Activated T-cell treated with anti-CD3 and anti-CD28 coated beads, Interleukin-2, amount 50 U/mL, for 4 hours (primary cell): ENCODE measurements around the gene LAMA4. TPM values are rescaled to one million over a fixed set of nuclear protein-coding genes. Genes with fewer than 3 reads are reported as not detected.

ENCODE experiments used
- ATAC-seq, 2 donors: fragments of 200-7000 bp; cut with Tn5 transposase; one replicate each; pipeline ENCODE4 v1.10.0; 2021
- DNase-seq: peaks from one replicate; pipeline ENCODE4 v3.0.0-alpha.2; 2020
- H3K27me3 Mint-ChIP-seq: one replicate; pipeline ENCODE4 v1.8.0; 2021; ENCODE audit warnings: low read depth, mixed read lengths
- H3K36me3 Mint-ChIP-seq: one replicate; pipeline ENCODE4 v1.8.0; 2022; ENCODE audit warnings: mixed read lengths; ENCODE audit not compliant: insufficient read depth
- H3K4me1 Mint-ChIP-seq: one replicate; pipeline ENCODE4 v1.8.0; 2021; ENCODE audit warnings: low read depth, mixed read lengths
- H3K4me3 Mint-ChIP-seq: one replicate; pipeline ENCODE4 v1.8.0; 2021; ENCODE audit warnings: mild to moderate bottlenecking, moderate library complexity, mixed read lengths
- H3K9me3 Mint-ChIP-seq: one replicate; pipeline ENCODE4 v1.8.0; 2021; ENCODE audit warnings: mixed read lengths
- total RNA-seq, 3 donors: library from RNA; stranded (reverse); gene quantifications; one replicate each; pipeline ENCODE4 v1.2.1, GENCODE V29; 2021

LAMA4 gene
- total RNA-seq, 3 donors from 2014 or later, result 0.30 to 0.34 TPM; not detected in 1

DNA sequence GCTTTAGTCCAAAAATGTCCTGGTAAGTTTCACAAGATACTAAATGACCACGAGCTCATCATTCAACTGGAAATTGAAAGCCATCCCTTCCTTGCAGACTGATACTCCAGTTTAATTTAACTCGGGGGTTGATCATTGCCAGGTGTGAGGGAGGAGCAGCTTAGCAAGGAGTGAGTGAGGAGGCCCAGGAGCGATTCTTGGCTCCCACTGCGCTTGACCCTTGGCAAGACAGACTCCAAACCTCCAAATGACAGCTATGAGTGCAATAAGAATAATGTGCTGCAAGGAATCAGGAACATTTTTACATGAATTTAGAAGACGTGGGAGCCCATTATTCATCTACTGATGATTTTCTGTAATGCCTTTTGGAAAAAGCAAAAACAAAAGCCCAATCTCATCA, 64.9 kb downstream of the LAMA4 start:
- ATAC-seq (no peak), DNase-seq (no peak)
- Mint-ChIP-seq H3K27me3 (peaks cover 13% of the 10 kb centered on the region), H3K9me3 (no peaks in the 10 kb centered on the region), H3K4me3 (no peak overlapping the region), H3K36me3 (no peaks in the 10 kb centered on the region), H3K4me1 (peaks cover 2% of the 10 kb centered on the region)

DNA sequence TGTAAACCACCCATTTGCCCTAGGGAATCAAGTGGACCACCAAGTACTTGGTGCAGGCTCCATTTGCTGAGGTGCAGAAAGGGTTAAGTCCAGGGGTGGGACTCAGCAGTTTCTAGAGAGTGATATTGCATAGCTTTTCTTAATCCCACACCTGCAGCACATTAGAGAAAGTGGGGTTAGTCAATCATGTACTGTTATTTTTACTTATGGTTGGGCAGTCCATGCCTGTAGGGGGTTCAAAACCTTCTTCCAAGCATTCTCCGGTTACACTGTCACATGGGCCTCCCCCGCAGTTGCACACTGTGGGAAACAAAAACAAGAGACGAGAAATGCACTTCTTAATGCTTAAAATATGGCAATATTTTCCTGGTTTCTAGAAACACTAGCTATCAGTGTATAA, 65.5 kb downstream of the LAMA4 start:
- ATAC-seq (no peak), DNase-seq (no peak)
- Mint-ChIP-seq H3K9me3 (no peaks in the 10 kb centered on the region), H3K4me1 (peaks cover 2% of the 10 kb centered on the region), H3K36me3 (no peaks in the 10 kb centered on the region), H3K4me3 (no peak overlapping the region), H3K27me3 (peaks cover 13% of the 10 kb centered on the region)

DNA sequence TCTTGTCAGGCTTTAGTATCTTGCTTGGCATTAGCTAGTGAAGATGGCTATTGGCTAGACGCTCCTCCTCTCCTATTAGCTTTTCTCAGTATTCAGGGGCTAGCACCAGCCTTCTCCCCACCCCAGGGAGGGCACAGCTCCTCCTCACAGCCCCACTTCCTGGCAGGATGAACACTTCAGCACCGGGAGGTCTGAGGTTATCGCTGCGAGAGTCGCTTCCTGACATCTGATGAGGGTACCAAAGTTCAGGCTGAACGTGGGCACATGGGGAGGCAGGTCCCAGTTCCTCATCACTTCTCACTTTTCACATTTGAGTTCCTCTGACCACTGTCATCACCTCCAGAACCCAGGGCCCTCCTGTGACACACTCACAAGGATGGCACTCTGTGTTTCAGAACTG, 66.6 kb downstream of the LAMA4 start:
- DNase-seq (no peak), ATAC-seq (no peak)
- Mint-ChIP-seq H3K9me3 (no peaks in the 10 kb centered on the region), H3K36me3 (no peaks in the 10 kb centered on the region), H3K4me3 (no peak overlapping the region), H3K4me1 (peaks cover 2% of the 10 kb centered on the region), H3K27me3 (peaks cover 15% of the 10 kb centered on the region)

DNA sequence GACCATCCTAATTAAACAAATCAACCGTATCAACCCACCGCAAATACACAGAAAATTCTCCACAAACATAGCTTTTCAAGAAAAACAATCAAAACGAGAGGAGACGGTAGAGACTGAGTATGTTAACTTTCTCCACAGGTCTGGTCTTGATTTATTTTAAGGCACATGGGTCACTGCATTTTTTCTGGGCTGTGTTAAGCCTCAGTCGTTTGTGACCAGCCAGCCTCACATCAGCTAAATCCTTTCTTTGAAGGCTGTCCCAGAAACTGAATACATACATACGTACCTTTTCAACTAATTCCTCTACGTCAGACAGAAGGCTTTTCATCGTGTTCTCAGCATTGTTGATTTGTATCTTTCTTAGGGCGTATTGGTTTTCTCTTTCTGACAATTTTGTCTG, 69.4 kb downstream of the LAMA4 start:
- Mint-ChIP-seq H3K4me1 (peaks cover 2% of the 10 kb centered on the region), H3K27me3 (peaks cover 20% of the 10 kb centered on the region), H3K9me3 (no peaks in the 10 kb centered on the region), H3K4me3 (no peak overlapping the region), H3K36me3 (no peaks in the 10 kb centered on the region)
- ATAC-seq (no peak), DNase-seq (no peak)

DNA sequence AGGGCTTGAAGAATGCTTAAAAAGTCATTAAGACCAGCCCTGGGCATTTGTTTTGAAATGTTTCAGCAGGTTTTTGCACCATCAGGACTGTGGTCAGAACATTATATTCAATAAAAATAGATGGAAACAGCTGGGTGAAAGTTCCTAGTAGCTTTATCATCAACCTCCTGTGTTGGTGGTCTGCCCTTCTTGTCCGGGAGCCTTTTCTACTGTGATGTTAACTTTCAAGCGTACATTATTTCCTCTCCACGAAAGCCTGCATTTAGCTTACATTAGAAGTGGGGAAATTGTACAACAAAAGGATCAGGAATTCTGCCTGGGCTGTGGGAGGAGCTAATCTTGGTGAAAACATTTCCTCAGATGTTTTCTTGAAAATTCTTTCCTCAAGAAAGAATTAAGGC, 71.1 kb downstream of the LAMA4 start:
- ATAC-seq (no peak), DNase-seq (no peak)
- peaks cover 26% of the 10 kb centered on the region for H3K27me3 Mint-ChIP-seq
- H3K9me3 Mint-ChIP-seq, result no peaks in the 10 kb centered on the region
- H3K36me3 Mint-ChIP-seq, result no peaks in the 10 kb centered on the region
- peaks cover 2% of the 10 kb centered on the region for H3K4me1 Mint-ChIP-seq
- no peak overlapping the region for H3K4me3 Mint-ChIP-seq

DNA sequence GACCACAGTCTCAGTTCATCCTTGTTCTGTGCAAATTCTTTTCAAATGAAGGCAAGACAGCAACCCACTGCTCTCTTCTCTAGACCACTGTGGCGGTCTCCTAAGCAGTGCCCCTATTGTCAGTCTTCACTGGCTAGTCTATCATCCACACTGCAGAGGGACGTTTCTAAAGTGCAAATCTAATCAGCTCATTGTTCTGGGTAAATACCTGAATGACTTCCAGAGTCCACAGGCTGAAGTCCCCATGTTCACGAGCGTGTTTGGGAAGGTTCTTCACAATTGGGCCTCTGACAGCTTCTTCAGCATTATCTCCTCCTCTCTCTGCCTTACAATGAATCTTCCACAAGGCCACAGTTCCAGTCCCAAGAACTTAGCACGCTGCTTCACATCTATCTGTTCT, 73.2 kb downstream of the LAMA4 start:
- H3K27me3 Mint-ChIP-seq, result peaks cover 30% of the 10 kb centered on the region
- no peak for DNase-seq
- H3K4me1 Mint-ChIP-seq, result no peaks in the 10 kb centered on the region
- no peak overlapping the region for H3K4me3 Mint-ChIP-seq
- H3K36me3 Mint-ChIP-seq, result no peaks in the 10 kb centered on the region
- ATAC-seq, result no peak
- no peaks in the 10 kb centered on the region for H3K9me3 Mint-ChIP-seq

DNA sequence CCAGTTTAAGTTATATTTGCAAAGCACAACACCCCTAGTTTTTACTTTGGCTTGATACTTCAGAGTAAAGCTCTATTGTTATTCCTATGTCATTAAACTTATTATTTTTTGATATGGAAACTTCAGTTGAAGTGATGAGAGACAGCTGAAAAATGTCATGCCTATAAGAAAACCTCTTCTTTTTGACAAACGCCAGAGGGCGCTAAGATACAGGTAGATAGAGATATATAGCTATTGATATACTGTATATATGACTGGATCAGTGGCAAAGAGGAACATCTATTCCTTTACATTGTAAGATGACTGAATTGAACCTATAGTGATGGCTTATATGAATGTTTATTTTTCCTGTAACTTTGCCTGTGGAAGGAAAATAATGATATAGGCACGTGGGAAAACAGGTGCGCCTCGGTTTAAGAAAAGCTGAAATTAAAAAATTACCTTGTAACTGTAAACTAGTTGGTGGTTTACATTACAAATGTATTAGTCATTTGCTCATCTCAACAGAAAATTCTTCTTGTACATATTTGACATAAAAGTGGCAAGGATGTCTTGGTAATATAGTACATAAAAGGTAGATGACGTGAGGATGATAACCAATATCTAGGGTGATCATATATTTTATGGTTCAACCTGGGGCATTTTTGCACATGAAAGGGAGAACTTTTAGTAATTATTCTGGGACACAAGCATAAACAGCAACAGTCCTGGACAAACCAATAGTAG, 74.1 kb downstream of the LAMA4 start:
- DNase-seq (peak; percentile 23), ATAC-seq (peak; percentile 75 to 79)
- Mint-ChIP-seq H3K36me3 (no peaks in the 10 kb centered on the region), H3K9me3 (no peaks in the 10 kb centered on the region), H3K27me3 (peaks cover 30% of the 10 kb centered on the region), H3K4me1 (no peaks in the 10 kb centered on the region), H3K4me3 (no peak overlapping the region)

DNA sequence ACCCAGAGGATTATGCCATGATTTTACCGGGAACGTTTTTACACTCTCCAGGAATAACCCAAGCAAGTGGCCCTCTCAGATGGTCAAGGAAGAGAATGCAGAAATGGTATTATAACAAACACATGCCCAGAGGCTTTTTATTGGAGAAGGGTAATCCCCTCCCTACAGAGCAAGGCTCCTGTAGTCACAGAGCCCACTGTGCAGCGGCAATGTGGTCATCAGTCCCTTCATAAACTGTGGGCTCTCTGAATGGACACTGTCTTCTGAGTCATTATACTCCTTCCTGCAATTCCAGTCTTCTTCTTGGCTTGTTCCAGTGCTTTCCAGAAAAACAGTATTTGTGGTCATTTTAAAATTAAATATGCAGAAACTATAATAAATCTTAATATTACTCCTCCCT, 74.7 kb downstream of the LAMA4 start:
- no peak for ATAC-seq
- Mint-ChIP-seq H3K4me1 (no peaks in the 10 kb centered on the region), H3K27me3 (peaks cover 27% of the 10 kb centered on the region), H3K36me3 (no peaks in the 10 kb centered on the region), H3K9me3 (no peaks in the 10 kb centered on the region), H3K4me3 (no peak overlapping the region)
- no peak for DNase-seq

DNA sequence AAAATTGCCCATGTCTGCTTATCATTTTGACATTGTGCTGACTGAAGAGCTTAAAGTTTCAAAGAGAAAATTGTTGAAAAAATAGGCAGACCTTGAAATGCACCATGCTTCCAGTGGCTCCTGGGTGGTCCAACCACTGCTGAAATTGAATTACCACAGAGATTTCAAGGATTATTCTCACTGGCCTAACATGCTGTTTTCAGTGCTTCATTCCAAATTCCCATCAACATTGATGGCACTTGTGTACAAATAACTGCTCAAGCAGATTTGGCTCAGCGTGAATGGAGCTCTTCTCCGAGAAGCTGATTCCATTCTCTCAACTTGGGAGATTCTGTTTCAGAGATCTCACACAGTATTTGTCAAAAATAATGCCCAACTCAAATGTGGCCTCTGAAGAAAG, 75.5 kb downstream of the LAMA4 start:
- H3K27me3 Mint-ChIP-seq, result peaks cover 30% of the 10 kb centered on the region
- H3K4me3 Mint-ChIP-seq, result no peak overlapping the region
- no peaks in the 10 kb centered on the region for H3K4me1 Mint-ChIP-seq
- ATAC-seq (no peak), DNase-seq (no peak)
- no peaks in the 10 kb centered on the region for H3K36me3 Mint-ChIP-seq
- H3K9me3 Mint-ChIP-seq, result no peaks in the 10 kb centered on the region

DNA sequence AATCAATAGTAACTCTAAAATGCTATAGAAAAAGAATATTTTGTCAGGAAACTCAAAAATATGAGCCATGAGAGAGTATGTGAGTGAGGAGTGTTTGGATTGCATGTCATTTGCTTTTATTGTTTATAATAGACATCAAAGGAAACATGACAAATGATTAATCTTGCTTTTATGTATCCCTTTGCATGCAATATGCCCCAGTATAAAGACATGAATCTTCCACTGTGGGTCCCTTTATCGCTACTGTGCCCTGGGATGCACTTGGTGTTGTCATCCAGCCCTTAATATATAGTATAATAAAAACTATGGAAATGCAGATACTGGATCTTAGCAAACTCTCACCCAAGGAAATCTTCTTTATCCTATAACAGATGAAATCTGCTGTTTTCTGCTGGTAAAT, 77.3 kb downstream of the LAMA4 start:
- Mint-ChIP-seq H3K4me3 (no peak overlapping the region), H3K4me1 (no peaks in the 10 kb centered on the region), H3K9me3 (no peaks in the 10 kb centered on the region), H3K27me3 (peaks cover 24% of the 10 kb centered on the region), H3K36me3 (no peaks in the 10 kb centered on the region)
- ATAC-seq, result no peak
- no peak for DNase-seq

DNA sequence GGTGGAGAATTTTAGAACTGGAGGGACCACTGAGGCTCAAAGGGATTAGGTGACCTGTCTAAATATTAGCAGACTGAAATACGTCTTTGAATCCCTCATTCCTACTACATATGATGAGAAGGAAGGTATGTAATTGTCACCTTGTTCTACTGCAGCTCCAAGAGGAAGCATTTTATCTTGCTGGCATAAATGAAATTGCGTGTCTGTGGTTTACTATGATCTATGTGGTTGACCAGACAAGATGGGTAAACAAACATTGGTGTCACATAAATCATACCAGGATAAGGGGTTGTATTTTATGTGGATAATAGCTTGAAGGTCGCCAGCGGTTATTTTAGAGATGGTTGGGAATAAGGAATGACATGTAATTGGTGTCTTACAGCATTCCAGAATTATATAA, 78.2 kb downstream of the LAMA4 start:
- no peak for DNase-seq
- Mint-ChIP-seq H3K36me3 (no peaks in the 10 kb centered on the region), H3K27me3 (peaks cover 28% of the 10 kb centered on the region), H3K4me1 (no peaks in the 10 kb centered on the region), H3K4me3 (no peak overlapping the region), H3K9me3 (no peaks in the 10 kb centered on the region)
- no peak for ATAC-seq

DNA sequence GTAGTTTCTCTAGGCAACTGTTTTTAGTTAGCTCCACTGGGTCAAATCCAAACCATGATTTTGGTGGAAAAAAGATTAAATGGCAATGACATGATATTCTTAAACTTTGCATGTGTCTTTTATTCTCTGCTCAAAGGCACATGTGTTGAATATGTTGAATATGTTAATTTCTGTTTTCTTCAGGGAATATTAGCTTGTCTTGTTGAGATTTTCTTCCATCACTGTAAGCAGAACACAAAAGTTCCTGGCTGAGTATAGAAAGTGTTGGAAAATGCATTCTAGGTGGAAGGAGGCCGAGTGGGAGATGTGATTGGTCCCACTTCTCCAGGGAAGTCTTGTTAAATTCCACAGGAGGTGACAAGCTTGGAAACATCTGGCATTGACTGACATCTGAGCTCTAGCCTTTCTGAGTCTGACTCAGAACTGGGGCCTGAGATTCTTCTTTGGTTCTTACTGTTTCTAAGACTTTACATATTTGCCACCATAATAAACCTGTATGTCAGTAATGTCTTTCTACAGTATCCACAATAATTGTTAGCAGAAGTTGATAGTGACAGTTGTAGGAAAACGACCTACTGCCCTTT, 81.1 kb downstream of the LAMA4 start:
- Mint-ChIP-seq H3K36me3 (no peaks in the 10 kb centered on the region), H3K9me3 (no peaks in the 10 kb centered on the region), H3K4me3 (no peak overlapping the region), H3K4me1 (no peaks in the 10 kb centered on the region), H3K27me3 (peaks cover 30% of the 10 kb centered on the region)
- DNase-seq (no peak), ATAC-seq (no peak)

DNA sequence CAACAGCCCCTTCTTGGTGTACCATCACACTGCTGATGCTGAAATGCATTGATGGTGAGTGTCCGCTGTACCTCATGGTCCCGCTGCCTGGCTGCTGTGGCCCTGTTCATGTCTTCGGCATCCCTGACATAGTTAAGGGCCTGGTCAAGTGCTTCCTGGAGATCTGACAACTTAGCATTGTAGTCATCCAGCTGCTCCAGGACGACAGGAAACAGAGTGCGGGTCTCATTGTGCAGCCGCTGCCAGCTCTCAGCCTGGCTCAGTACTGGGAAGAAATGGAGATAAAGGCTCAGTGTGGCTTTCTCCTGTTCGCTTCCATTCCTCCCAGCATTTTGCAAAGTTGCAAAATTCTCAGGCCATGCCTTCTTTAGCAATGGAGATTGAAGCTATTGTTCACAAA, 81.8 kb downstream of the LAMA4 start:
- H3K4me3 Mint-ChIP-seq, result no peak overlapping the region
- no peaks in the 10 kb centered on the region for H3K4me1 Mint-ChIP-seq
- no peaks in the 10 kb centered on the region for H3K9me3 Mint-ChIP-seq
- H3K36me3 Mint-ChIP-seq, result no peaks in the 10 kb centered on the region
- no peak for DNase-seq
- ATAC-seq, result no peak
- H3K27me3 Mint-ChIP-seq, result peaks cover 24% of the 10 kb centered on the region

DNA sequence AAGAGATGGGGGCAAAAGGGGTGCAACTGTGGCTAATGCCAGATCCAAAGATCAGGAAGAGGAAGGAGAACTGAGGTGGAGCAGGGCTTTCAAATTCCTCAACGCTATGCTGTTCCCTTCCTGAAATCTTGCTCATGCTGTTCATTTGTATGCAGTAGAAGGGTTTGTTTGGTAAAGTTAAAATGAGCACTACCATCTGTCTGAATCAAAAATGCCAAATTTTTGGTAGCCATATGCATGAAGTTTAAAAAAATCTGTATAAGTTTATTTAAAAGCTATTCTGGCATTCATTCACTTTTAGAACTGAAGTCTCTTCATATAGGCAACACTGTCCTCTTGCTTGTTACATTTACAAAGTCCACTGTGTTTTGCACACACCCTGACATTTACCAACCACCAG, 84.8 kb downstream of the LAMA4 start:
- peaks cover 39% of the 10 kb centered on the region for H3K27me3 Mint-ChIP-seq

More for the DNA sequence above, 84.8 kb downstream of the LAMA4 start:
- no peaks in the 10 kb centered on the region for H3K4me1 Mint-ChIP-seq
- ATAC-seq, result no peak
- no peaks in the 10 kb centered on the region for H3K36me3 Mint-ChIP-seq
- no peaks in the 10 kb centered on the region for H3K9me3 Mint-ChIP-seq
- H3K4me3 Mint-ChIP-seq, result no peak overlapping the region
- DNase-seq, result no peak
